HG03558 (cell line): ENCODE data around the gene SPATA2.

Source experiments
- ATAC-seq: cut with Tn5 transposase; IDR thresholded peaks from one replicate; pipeline ENCODE4 v1.9.1; 2021; ENCODE audit warnings: moderate number of reproducible peaks; ENCODE audit not compliant: unreplicated experiment; ENCODE audit errors: extremely low read depth

Gene SPATA2

DNA sequence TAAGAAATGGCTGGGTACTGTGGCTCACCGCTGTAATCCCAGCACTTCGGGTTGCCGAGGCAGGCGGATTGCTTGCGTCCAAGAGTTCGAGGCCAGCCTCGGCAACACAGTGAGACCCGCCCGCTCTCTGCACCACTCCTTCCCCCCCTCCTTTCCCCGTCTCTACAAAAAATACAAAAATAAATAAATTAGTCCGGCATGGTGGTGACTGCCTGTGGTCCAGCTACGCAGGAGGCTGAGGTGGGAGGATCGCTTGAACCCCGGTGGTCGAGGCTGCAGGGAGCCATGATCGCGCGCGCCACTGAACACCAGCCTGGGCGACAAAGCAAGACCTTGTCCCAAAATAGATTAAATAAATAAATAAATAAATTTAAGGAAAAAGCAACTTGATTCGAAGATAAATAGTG, 20.4 kb upstream of the SPATA2 start:
- no peak for ATAC-seq

- ATAC-seq: no peak
These were observed 13.8 kb upstream of the SPATA2 start for GRCh38 chr20:49929142-49929494.

- ATAC-seq: no peak
These were observed 13.2 kb upstream of the SPATA2 start for GRCh38 chr20:49928411-49929141.

- ATAC-seq: no peak
These were observed 10.6 kb upstream of the SPATA2 start for GRCh38 chr20:49925901-49926454.

GRCh38 chr20:49924247-49924646, 8.9 kb upstream of the SPATA2 start:
- no peak for ATAC-seq

DNA sequence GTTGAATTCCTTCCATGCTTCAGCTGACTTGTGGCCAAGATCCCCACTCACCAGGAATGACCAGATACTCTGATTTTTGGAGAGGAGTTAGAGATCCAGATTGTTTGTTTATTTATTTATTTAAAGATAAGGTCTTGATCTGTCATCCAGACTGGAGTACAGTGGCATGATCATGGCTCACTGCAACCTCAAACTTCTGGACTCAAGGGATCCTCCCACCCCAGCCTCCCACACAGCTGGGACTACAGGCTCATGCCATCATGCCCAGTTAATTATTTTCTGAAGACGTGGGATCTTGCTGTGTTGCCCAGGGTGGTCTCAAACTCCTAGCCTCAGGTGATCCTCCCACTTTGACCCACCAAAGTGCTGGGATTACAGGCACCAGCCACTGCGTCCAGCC, 4.1 kb upstream of the SPATA2 start:
- ATAC-seq: no peak

GRCh38 chr20:49919009-49919408, 3.7 kb upstream of the SPATA2 start:
- ATAC-seq: no peak

- ATAC-seq: no peak
These were observed 3.1 kb upstream of the SPATA2 start for GRCh38 chr20:49918446-49918845.

DNA sequence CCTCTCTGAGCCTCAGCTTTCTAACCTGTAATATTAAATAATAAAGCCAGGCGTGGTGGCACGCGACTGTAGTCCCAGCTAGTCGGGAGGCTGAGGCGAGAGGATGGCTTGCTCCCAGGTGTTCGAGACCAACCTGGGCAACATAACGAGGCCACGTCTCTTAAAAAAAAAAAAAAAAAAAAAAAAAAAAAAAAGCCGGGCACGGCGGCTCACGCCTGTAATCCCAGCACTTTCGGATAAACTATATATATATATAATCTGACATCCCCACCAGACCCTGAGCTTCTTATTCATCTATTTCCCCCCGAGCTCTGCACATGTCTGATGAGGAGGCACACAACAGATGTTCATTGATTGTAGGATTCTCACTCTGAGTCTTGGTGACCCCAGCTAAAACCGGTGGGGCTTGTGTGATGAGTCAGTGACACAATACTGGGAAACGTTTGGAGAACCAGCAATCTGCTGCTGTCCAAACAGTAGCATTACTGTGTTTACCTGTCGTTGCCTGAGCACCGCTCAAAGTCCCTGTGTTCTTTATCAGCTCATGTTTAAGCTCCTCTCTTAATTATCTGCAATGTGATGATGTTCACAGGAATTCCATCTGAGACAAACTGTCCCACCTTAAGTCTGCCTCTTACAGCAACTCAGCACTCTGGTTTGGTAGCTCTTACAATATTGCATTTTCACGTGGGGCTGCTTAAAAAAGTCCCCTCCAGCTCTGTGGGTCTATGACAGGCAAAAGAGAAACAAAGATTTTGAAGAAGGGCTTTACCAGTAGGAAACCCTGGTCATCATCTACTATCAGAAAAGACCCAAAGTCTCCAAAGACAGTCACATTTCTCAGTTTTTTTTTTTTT, 1.0 kb upstream of the SPATA2 start:
- ATAC-seq: no peak

GRCh38 chr20:49915118-49915379, 280 bp downstream of the SPATA2 start:
- ATAC-seq: no peak

DNA sequence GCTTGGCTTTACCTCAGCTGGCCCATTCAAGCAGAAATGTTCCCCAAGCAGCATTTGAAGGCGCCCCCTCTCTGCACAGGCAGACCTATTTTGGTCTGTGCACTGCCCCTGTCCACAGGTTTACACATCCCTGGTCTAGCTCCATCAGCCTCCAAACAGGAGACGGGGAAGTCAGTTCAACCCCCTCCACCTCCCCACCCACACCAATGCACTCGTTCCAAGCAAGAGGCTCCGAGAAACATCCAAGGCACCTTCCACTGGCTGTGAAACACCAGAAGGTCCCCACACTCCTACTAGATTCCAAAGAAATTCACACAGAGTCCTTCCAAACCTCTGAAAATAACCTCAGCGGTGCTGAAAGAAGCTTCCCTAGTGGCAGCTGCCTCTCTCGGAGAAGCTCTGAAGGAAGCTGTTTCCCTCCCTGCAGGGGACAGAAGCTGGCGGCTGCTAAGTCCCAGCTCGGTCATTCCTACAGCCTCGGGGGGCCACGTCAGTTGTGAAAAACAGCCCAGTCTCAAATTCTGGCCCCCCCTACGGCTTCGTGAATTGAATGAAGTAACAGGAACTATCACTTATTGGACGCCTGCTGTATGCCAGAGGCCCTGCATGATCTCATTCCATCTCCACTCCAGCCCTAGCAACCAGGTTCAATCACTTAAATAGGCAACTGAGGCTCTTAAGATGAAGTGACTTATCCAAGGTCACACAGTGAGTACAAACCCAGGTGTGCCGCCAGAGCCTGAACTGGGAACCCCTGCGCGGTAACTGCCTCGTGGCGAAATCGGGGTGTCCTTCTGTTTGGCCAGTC, 815 bp downstream of the SPATA2 start:
- ATAC-seq: no peak

- ATAC-seq: no peak
These were observed 1.8 kb downstream of the SPATA2 start for GRCh38 chr20:49913399-49914047.

DNA sequence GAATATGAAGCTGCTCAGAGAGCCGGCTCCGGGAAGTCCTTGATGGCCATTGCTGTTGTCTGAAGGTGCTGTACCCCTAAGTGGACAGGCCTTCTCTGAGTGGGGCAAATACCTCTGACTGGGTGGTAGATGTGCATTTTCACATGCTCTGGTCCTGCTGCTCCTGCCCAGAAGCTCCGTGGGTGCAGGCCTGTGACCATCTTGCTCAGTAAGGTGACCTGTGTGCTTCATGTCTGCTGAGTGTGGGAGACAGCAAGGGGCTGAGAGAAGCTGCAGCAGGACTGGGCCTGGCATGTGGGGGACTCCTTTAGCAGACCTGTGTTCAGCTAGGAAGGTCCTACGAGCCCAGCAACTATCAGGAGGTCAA, 5.0 kb downstream of the SPATA2 start:
- ATAC-seq: no peak

- ATAC-seq: no peak
These were observed 5.6 kb downstream of the SPATA2 start for GRCh38 chr20:49909499-49910339.

- ATAC-seq: no peak
These were observed 7.1 kb downstream of the SPATA2 start for GRCh38 chr20:49908258-49908565.

GRCh38 chr20:49907405-49908257, 7.7 kb downstream of the SPATA2 start:
- ATAC-seq: no peak

- ATAC-seq: no peak
These were observed 8.6 kb downstream of the SPATA2 start for GRCh38 chr20:49906615-49907154.

- no peak for ATAC-seq
These were observed 9.2 kb downstream of the SPATA2 start for GRCh38 chr20:49906101-49906604.
